Fibroblast of the aortic adventitia (primary cell): Measurements from ENCODE around the gene GABRA5. TPM values are rescaled to one million over a fixed set of nuclear protein-coding genes. Genes with fewer than 3 reads are reported as not detected.

Experiments used
- DNase-seq: peaks from one replicate; pipeline ENCODE4 v3.0.0-alpha.2; 2010; ENCODE audit warnings: low read depth
- H3K4me3 ChIP-seq: 2 replicates; pipeline ENCODE4 v1.5.1; 2011; ENCODE audit warnings: low read depth, mild to moderate bottlenecking, control low read depth, low read length, moderate library complexity
- total RNA-seq: library from RNA; depleted of rRNA; stranded (reverse); fragments of >200 nt; gene quantifications from 2 replicates; pipeline ENCODE4 v1.2.3, GENCODE V29; 2012; ENCODE audit warnings: low replicate concordance
- TF ChIP-seq, protein P1 (sequence below): IDR thresholded peaks from 2 replicates; pipeline ENCODE4 v1.5.1; 2011; ENCODE audit warnings: mild to moderate bottlenecking, low read length, control low read depth, inconsistent platforms; ENCODE audit not compliant: insufficient read depth

GABRA5 gene
- total RNA-seq, 1 donor = not detected

DNA sequence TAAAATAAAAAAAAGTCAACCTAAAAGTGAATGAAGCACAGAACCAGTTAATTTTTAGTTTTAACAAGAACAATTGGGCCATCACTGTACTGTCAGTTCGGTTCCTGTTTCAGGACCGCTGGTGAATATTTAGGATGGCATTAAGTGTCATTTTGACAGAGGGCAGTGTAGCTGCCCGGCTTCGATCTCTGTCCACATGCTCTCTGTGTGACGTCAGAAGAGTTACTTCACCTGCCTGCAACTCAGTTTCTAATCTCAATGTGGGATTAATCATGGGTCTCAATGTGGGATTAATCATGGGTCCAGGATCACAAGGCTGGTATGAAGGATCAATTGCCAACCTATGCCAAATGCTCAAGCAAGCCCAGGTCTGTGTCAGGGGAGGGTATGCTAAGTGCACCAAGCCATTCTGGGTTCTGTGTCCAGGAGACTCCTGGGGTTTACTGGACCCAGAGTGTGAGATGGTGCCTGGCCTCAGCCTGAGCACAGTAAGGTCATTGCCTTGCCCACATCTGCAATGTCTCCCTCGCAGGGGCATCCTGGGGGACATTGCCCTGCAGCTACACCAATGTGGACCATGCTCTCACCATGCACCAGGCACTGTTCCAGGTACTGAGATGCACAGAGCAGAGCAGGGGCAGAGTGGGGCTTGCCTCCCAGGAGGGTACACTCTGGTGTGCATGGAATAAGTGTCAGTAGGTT, 8.1 kb downstream of the GABRA5 start:
- no peak overlapping the region for H3K4me3 ChIP-seq
- TF ChIP-seq, protein P1, sequence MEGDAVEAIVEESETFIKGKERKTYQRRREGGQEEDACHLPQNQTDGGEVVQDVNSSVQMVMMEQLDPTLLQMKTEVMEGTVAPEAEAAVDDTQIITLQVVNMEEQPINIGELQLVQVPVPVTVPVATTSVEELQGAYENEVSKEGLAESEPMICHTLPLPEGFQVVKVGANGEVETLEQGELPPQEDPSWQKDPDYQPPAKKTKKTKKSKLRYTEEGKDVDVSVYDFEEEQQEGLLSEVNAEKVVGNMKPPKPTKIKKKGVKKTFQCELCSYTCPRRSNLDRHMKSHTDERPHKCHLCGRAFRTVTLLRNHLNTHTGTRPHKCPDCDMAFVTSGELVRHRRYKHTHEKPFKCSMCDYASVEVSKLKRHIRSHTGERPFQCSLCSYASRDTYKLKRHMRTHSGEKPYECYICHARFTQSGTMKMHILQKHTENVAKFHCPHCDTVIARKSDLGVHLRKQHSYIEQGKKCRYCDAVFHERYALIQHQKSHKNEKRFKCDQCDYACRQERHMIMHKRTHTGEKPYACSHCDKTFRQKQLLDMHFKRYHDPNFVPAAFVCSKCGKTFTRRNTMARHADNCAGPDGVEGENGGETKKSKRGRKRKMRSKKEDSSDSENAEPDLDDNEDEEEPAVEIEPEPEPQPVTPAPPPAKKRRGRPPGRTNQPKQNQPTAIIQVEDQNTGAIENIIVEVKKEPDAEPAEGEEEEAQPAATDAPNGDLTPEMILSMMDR = no peak
- no peak for DNase-seq

DNA sequence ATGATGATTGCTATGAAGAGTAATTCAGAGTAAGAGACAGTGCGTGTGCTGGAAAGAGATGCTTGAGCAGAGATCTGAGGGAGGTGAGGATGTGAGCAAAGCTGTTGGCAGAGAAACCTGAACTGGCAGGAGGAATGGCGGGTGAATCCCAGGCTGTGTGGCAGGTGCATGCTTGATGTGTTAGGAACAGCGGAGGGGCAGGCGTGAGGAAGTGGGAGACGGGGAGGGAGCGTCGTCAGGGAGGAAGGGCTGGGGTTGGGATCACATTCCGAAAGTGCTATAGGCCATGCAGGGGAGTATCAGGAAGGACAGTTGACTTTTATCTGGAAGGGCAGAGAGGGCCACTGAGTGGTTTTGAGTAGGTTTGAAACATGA, 8.6 kb downstream of the GABRA5 start:
- DNase-seq = no peak
- no peak overlapping the region for H3K4me3 ChIP-seq
- TF ChIP-seq, protein P1 = no peak

DNA sequence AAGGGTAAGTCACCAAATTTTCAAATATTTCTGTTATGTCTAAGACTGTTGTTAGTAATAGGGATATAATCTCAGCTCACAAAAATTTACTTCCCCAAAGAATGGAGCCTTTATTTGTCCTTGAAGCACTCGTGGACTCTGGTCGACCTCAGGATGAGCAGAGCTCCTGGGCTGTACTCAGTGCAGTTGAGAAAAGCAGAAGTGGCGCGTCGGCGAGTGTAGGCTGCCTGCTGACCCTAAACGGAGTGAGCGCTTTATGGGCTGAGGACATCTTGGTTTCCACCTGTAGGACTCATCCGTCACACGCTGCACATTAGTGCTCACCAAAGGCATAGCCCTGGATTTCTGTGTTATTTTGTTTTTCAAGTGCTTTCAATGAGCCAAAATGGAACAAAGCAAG, 11.0 kb downstream of the GABRA5 start:
- no peak for DNase-seq
- TF ChIP-seq, protein P1 = no peak
- no peak overlapping the region for H3K4me3 ChIP-seq

DNA sequence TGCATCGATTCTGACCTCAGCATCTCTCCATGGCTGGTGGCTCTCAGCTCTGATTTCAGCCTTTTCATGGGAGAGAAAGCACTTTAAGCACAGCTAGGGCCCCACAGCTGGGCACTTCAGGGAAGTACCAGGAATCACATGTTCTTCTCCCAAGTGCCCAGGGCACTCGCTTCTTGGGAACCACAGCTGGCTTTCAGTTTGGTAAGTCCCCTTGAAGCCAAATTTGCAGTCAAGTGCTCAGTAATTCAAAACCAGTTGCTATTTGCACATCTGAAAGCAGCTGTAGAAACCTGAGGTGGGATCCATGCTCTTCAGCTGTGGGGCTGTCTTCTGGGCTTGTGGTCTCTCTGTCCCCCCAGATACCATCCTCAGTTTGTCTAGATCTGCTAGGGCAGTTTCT, 12.8 kb downstream of the GABRA5 start:
- H3K4me3 ChIP-seq = no peak overlapping the region
- DNase-seq = no peak
- TF ChIP-seq, protein P1 = no peak

DNA sequence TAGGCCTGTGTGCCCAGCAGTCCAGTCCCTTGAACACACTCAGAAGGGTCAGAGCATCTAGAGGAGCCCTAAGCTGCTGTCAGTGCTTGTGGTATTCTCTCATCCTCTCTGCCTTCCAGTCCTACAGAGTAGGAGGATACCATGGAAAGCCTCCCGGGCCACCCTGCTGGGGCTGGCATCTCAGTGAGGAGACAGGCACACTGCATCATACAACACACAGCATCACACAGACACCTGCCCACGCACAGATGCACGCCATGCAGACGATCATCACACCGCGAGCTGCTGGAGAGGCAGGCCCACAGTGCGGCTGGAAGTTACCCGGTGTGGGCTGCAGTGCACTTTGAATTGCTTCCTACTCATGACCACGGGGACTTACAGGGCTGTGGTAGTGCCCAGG, 15.2 kb downstream of the GABRA5 start:
- DNase-seq = no peak
- no peak overlapping the region for H3K4me3 ChIP-seq
- TF ChIP-seq, protein P1 = no peak

- TF ChIP-seq, protein P1 = no peak
- no peak overlapping the region for H3K4me3 ChIP-seq
- DNase-seq = no peak
Observed at GRCh38 chr15:26882616-26883365, 15.9 kb downstream of the GABRA5 start.
